ENCODE measurements around the gene METRN.
"Not testable (repeated sequence)": the region's sequence is repeated elsewhere in the genome, so short reads cannot be mapped to it uniquely, and the experiment has no call there.

The METRN gene

DNA sequence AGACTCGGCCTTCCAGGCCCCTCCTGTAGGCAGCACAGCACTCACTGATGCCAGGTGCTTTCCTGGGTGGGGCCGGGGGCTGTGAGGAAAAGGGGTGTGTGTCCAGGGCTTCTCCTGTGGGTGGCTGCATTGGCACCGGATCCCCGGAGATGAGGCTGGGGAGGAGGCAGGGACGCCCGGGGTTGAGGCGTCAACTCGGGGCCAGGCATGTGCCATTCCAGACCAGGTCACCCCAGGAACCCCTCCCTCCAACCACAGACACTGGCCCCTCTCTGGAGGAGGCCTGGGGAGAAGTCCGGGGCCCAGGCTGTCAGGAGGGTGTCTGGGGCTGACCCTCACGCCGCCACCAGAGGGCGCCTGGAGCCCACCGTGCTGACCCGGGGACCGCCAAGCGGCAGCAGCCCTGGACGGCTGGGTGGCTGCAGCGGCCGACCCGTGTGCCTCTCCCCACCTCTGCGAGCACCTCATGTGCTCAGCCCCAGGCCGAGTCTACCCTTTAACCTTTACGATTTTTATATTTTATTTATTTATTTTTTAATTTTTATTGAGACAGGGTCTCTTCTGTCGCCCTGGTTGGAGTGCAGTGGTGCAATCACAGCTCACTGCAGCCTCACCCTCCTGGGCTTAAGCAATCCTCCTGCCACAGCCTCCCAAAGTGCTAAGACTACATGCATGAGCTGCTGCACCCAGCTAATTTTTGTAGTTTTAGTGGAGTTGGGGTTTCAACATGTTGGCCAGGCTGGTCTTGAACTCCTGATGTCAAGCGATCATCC, 3.2 kb upstream of the METRN start:
- POLR2A ChIA-PET = interaction anchor here (0.8 to 1.7 kb wide), 4 partner anchors 10 to 77 kb away, joined by 3 to 9 read pairs (median 4); partner anchors contain the start of genes ANTKMT, CHTF18, CIAO3 and RPUSD1
- CTCF ChIA-PET = interaction anchor here (0.7 to 1.5 kb wide), 5 partner anchors 11 to 77 kb away, joined by 3 to 5 read pairs (median 4); partner anchors contain the start of genes CHTF18 and RPUSD1
- no peak for TF ChIP-seq ZNF384 (IDR thresholded peaks at IDR 0.05)
- no peak for TF ChIP-seq HDGF (IDR thresholded peaks at IDR 0.05; ENCODE audit: borderline replicate concordance)
- no peak for TF ChIP-seq SP1 (IDR thresholded peaks at IDR 0.05)
- TF ChIP-seq FOXA1 (IDR thresholded peaks at IDR 0.05) = no peak
- TF ChIP-seq CTBP1 (IDR thresholded peaks at IDR 0.05; ENCODE audit: borderline replicate concordance) = no peak
- TF ChIP-seq FOXK2 (IDR thresholded peaks at IDR 0.05) = no peak
- TF ChIP-seq ARNT (IDR thresholded peaks at IDR 0.05) = no peak
- no peak for TF ChIP-seq SUZ12 (IDR thresholded peaks at IDR 0.05)
- no peak for TF ChIP-seq TARDBP (IDR thresholded peaks at IDR 0.05)
- no peak for TF ChIP-seq FOXM1 (IDR thresholded peaks at IDR 0.05; ENCODE audit: borderline replicate concordance)
- no peak for TF ChIP-seq L3MBTL2 (conservative IDR thresholded peaks at IDR 0.05)
- TF ChIP-seq ELF4 (IDR thresholded peaks at IDR 0.05) = no peak
- TF ChIP-seq, protein P1, sequence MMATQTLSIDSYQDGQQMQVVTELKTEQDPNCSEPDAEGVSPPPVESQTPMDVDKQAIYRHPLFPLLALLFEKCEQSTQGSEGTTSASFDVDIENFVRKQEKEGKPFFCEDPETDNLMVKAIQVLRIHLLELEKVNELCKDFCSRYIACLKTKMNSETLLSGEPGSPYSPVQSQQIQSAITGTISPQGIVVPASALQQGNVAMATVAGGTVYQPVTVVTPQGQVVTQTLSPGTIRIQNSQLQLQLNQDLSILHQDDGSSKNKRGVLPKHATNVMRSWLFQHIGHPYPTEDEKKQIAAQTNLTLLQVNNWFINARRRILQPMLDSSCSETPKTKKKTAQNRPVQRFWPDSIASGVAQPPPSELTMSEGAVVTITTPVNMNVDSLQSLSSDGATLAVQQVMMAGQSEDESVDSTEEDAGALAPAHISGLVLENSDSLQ (IDR thresholded peaks at IDR 0.05) = no peak
- TF ChIP-seq NFRKB (IDR thresholded peaks at IDR 0.05) = no peak
- peak; percentile 84 for DNase-seq (ENCODE audit: extremely low spot score)

GRCh38 chr16:712740-713250, 2.1 kb upstream of the METRN start:
- ChIA-PET POLR2A (interaction anchor here (0.8 to 1.7 kb wide), 4 partner anchors 9 to 76 kb away, joined by 3 to 9 read pairs (median 4); partner anchors contain the start of genes ANTKMT, CHTF18, CIAO3 and RPUSD1), CTCF (interaction anchor here (0.7 to 1.5 kb wide), 5 partner anchors 12 to 76 kb away, joined by 3 to 5 read pairs (median 4); partner anchors contain the start of genes CHTF18 and RPUSD1)
- DNase-seq (ENCODE audit: extremely low spot score) = not testable (repeated sequence)

GRCh38 chr16:714079-714478, 839 bp upstream of the METRN start:
- no peak for DNase-seq (ENCODE audit: extremely low spot score)
- CTCF ChIA-PET = no interaction called here
- TF ChIP-seq HDGF (IDR thresholded peaks at IDR 0.05; ENCODE audit: borderline replicate concordance) (no peak), ZNF384 (IDR thresholded peaks at IDR 0.05) (no peak), NFRKB (IDR thresholded peaks at IDR 0.05) (no peak), ELF4 (IDR thresholded peaks at IDR 0.05) (no peak), FOXK2 (IDR thresholded peaks at IDR 0.05) (no peak), FOXA1 (IDR thresholded peaks at IDR 0.05) (no peak), SUZ12 (IDR thresholded peaks at IDR 0.05) (no peak), SP1 (IDR thresholded peaks at IDR 0.05) (no peak)
- TF ChIP-seq, protein P1 (IDR thresholded peaks at IDR 0.05) = no peak
- POLR2A ChIA-PET = interaction anchor here (4.0 kb wide), 1 partner anchor 12 kb away, joined by 27 read pairs; the partner anchor contains the start of genes CCDC78 and HAGHL

DNA sequence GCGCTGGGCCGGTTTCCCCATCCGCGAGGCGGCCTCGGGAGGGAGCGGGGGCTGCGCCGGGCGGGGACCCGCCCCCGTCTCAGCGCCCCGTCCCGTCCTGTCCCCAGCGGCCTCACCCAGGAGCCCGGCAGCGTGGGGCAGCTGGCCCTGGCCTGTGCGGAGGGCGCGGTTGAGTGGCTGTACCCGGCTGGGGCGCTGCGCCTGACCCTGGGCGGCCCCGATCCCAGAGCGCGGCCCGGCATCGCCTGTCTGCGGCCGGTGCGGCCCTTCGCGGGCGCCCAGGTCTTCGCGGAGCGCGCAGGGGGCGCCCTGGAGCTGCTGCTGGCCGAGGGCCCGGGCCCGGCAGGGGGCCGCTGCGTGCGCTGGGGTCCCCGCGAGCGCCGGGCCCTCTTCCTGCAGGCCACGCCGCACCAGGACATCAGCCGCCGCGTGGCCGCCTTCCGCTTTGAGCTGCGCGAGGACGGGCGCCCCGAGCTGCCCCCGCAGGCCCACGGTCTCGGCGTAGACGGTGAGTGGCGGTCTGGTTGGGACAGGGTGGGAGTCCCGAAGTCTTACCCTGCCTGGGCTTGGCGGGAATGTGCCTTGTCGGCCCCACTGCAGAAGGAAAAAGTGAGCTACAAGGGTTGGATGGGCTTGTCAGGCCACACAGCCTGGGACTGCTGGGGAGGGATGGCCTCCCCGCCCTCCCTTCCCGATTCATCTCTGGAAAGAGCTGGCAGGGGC, 720 bp downstream of the METRN start:
- CTCF ChIA-PET = interaction anchor here (0.6 to 2.2 kb wide), 6 partner anchors 25 to 72 kb away, joined by 3 to 9 read pairs (median 4); partner anchors contain the start of genes CHTF18, CIAO3 and RPUSD1
- POLR2A ChIA-PET = interaction anchor here (0.6 to 4.0 kb wide), 6 partner anchors 11 to 91 kb away, joined by 3 to 27 read pairs (median 3); partner anchors contain the start of genes CCDC78, CHTF18, CIAO3 and HAGHL
- no peak for DNase-seq (ENCODE audit: extremely low spot score)

DNA sequence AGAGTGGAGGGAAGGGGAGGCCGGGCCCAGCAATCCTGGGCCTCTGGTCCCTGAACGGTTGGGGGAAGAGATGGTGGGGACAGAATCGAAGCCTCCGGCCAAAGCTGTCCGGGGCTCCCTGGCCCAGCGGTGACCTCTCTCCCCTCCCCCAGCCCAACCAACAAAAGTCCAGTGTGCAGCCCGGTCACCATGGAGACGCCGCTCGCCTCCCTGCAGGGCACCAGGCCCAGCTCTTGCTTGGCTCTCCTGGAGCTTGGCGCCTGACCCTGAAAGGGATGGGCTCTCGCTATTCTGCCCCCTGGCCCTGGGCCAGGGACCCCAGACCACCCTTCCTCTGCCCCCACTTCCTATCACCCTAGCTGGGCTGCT, 1.3 kb downstream of the METRN start:
- DNase-seq (ENCODE audit: extremely low spot score) = no peak
- CTCF ChIA-PET = interaction anchor here (0.6 to 2.2 kb wide), 5 partner anchors 38 to 72 kb away, joined by 3 to 9 read pairs (median 4); partner anchors contain the start of genes CHTF18 and RPUSD1
- POLR2A ChIA-PET = interaction anchor here (0.6 to 4.0 kb wide), 6 partner anchors 10 to 91 kb away, joined by 3 to 27 read pairs (median 3); partner anchors contain the start of genes CCDC78, CHTF18, CIAO3 and HAGHL
- TF ChIP-seq ELF4 (IDR thresholded peaks at IDR 0.05) = no peak
- TF ChIP-seq L3MBTL2 (conservative IDR thresholded peaks at IDR 0.05) = no peak
- no peak for TF ChIP-seq TARDBP (IDR thresholded peaks at IDR 0.05)
- no peak for TF ChIP-seq SP1 (IDR thresholded peaks at IDR 0.05)
- TF ChIP-seq FOXM1 (IDR thresholded peaks at IDR 0.05; ENCODE audit: borderline replicate concordance) = no peak
- TF ChIP-seq SUZ12 (IDR thresholded peaks at IDR 0.05) = no peak

More for the DNA sequence above, 720 bp downstream of the METRN start:
- TF ChIP-seq ARNT (IDR thresholded peaks at IDR 0.05) (peak; percentile 53; the same call in 1 of the 2 replicates), L3MBTL2 (conservative IDR thresholded peaks at IDR 0.05) (0 out of 2 replicates have a peak, but pooled peaks have one; percentile 20), BHLHE40 (IDR thresholded peaks at IDR 0.05; ENCODE audit: borderline replicate concordance) (no peak)

- no peak for TF ChIP-seq BHLHE40 (IDR thresholded peaks at IDR 0.05; ENCODE audit: borderline replicate concordance)
- TF ChIP-seq NFRKB (IDR thresholded peaks at IDR 0.05) = no peak
- TF ChIP-seq L3MBTL2 (conservative IDR thresholded peaks at IDR 0.05) = no peak
- no peak for TF ChIP-seq LEF1 (IDR thresholded peaks at IDR 0.05; ENCODE audit: borderline replicate concordance)
- DNase-seq (ENCODE audit: extremely low spot score) = no peak
- POLR2A ChIA-PET = interaction anchor here (1.4 to 4.0 kb wide), 3 partner anchors 10 to 71 kb away, joined by 3 to 27 read pairs (median 17); partner anchors contain the start of genes CCDC78, CHTF18, HAGHL and RPUSD1
- CTCF ChIA-PET = interaction anchor here (2.2 kb wide), 1 partner anchor 71 kb away, joined by 9 read pairs; the partner anchor contains the start of genes CHTF18 and RPUSD1
Observed at GRCh38 chr16:716768-717325, 1.9 kb downstream of the METRN start.

Measured in HEK293T (cell line).